Neuron (in vitro differentiated cells): ENCODE measurements around the gene AUNIP.

Source experiments
- H2AFZ ChIP-seq: one replicate; pipeline ENCODE4 v1.6.1; 2013; ENCODE audit warnings: low read depth, mild to moderate bottlenecking, inconsistent platforms, low read length, moderate library complexity
- H3K27me3 ChIP-seq: one replicate; pipeline ENCODE4 v1.6.1; 2013; ENCODE audit warnings: low read length; ENCODE audit not compliant: insufficient read depth
- H3K36me3 ChIP-seq: one replicate; pipeline ENCODE4 v1.6.1; 2013; ENCODE audit warnings: low read length; ENCODE audit not compliant: insufficient read depth
- H3K4me1 ChIP-seq: one replicate; pipeline ENCODE4 v1.6.1; 2013; ENCODE audit warnings: low read length; ENCODE audit not compliant: insufficient read depth
- H3K4me3 ChIP-seq: 2 replicates; pipeline ENCODE4 v1.5.1; 2013; ENCODE audit warnings: mild to moderate bottlenecking, low read length, moderate library complexity
- H3K9me3 ChIP-seq: one replicate; pipeline ENCODE4 v1.6.1; 2013; ENCODE audit warnings: low read length

AUNIP gene

DNA sequence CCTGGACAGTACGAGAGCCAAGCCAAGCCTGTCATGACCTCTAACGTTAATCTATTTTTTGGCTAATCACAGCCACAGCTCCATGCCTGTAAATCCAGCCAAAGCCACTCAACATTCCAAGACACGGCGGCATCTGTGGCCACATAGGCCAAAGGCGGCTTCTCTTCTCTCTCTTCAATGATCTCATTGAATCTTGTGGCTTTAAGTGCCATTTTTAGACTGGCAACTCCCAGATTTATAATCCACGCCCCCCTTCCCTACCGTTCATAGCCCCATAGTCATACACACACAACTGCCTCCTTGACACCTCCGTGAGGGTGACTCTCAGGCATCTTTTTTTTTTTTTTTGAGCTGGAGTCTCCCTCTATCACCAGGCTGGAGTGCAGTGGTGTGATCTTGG lies 64.9 kb downstream of the AUNIP start:
- no peak overlapping the region for H3K4me3 ChIP-seq
- peaks cover 20% of the 10 kb centered on the region for H3K4me1 ChIP-seq
- H3K27me3 ChIP-seq = no peaks in the 10 kb centered on the region
- H3K36me3 ChIP-seq = no peaks in the 10 kb centered on the region
- no peak overlapping the region for H2AFZ ChIP-seq
- H3K9me3 ChIP-seq = no peaks in the 10 kb centered on the region

DNA sequence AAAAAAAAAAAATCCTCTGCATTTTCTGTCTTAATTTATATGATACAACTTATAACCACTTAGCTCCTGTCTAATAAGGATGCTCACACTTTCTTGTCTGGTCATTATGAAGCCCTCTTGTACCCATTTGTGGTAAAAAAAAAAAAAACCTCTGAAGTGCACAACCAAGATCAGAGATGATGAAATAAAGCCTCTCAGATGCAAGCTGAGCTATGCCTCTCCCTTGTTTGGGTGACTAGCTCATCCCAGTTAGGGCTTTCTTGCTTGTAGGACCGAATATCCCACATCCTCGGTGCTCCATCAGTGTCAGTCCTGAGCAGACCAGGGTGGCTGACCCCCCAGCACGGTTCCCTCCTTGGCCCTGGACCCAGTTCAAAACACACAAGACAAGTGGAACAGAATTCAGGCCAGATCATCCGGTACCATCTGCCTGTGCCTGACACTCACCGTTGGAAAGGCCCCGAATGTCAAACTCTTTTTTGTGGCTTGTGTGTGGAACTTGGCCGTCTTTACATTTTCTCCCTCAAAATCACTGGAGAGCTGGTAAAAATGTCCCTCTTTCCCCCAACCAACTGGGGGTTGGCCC lies 65.6 kb downstream of the AUNIP start:
- H3K4me1 ChIP-seq = peaks cover 17% of the 10 kb centered on the region
- no peak overlapping the region for H3K4me3 ChIP-seq
- no peaks in the 10 kb centered on the region for H3K9me3 ChIP-seq
- no peaks in the 10 kb centered on the region for H3K36me3 ChIP-seq
- no peak overlapping the region for H2AFZ ChIP-seq
- no peaks in the 10 kb centered on the region for H3K27me3 ChIP-seq

DNA sequence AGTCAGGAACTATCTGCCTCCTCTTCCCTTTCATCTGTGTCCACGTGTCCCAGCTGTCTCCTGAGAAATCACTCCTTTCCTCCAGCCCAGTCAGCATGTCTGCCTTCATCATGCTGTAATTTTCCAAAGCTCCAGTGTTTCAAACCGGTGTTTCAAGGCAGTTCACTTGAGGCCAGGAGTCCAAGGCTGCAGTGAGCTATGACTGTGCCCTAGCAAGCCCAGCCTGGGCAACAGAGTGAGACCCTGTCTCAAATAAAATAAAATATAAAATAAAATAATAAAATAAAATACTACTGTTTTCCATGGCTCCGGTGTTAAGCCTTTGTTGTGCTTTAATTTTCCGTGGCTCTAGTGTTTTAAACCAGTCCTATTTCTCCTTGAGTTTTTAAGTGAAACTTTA lies 67.1 kb downstream of the AUNIP start:
- no peaks in the 10 kb centered on the region for H3K9me3 ChIP-seq
- H3K36me3 ChIP-seq = no peaks in the 10 kb centered on the region
- H3K4me3 ChIP-seq = no peak overlapping the region
- no peak overlapping the region for H2AFZ ChIP-seq
- no peaks in the 10 kb centered on the region for H3K27me3 ChIP-seq
- H3K4me1 ChIP-seq = peaks cover 20% of the 10 kb centered on the region

DNA sequence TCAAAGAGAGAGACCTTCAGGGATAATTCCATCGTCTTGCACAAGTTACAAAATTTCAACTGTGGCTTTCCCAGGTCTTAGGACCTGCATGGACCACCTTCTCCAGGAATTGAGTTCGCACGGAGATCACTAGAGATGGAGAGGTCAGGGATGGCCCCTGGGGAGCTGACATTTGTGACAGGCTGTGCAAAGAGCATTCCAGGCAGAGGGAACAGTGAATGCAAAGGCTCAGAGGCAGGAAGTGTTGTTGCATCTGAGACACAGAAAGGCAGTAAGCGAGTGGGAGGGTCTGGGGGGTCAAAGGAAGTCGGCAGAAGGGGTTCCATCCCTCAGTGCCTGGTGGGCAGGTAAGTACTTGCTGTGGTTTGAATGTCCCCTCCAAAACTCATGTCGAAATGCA lies 68.8 kb downstream of the AUNIP start:
- Histone ChIP-seq H2AFZ (no peak overlapping the region), H3K4me1 (peaks cover 27% of the 10 kb centered on the region), H3K36me3 (no peaks in the 10 kb centered on the region), H3K27me3 (no peaks in the 10 kb centered on the region), H3K9me3 (no peaks in the 10 kb centered on the region), H3K4me3 (no peak overlapping the region)

DNA sequence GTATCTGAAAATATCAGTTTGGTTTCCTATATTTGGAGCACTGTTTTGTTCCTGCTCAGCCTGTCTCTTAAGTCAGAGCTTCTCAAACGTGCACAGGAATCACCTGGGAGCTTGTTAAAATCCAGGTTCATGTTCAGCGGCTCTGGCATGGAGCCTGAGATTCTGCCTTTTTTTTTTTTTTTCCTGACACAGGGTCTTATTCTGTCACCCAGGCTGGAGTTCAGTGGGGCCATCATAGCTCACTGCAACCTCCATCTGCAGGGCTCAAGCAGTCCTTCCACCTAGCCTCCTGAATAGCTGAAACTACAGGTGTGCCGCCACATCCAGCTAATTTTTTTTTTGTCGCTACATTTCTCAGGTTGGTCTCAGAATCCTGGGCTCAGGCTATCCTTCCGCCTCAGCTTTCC lies 71.5 kb downstream of the AUNIP start:
- Histone ChIP-seq H3K4me1 (peaks cover 49% of the 10 kb centered on the region), H2AFZ (no peak overlapping the region), H3K9me3 (no peaks in the 10 kb centered on the region), H3K27me3 (no peaks in the 10 kb centered on the region), H3K4me3 (no peak overlapping the region), H3K36me3 (no peaks in the 10 kb centered on the region)

DNA sequence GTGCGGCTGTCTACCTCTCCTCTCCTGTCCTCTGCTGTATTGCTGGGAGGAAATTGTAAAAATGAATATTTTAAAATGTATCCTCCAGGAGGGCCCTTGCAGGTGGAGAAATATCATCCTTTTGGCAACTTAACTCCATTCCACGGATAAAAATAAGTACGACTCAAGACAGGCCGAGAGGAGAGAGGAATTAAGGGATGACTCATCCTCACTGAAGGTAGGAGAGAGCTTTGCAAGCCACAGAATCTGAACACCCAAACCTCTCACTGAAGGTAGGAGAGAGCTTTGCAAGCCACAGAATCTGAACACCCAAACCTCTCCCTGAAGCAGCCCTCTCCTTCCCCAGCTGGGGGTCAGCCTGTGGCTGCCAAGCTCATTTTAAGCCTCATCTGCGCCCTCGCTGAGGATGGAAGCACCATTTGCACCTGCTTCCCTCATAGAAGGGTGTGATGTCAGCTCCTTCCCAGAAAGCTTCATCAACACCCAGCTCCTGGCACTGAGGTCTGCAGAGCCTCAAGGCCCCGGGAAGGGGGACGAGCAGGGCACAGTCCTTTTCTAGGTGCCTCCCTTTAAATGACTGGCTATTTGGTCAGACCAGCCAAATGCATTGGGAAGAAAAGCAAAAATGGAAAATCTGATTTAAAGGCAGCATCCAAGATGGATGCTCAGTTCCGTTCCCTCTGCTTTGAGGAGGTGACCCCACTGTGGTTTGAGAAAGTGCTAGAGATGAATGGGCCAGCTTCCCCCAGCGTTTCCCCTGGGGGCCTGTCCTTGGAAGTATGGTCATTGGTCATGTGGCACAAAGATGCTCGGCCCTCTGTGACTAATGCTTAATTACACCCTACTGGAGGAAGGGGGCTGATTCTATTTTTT lies 72.1 kb downstream of the AUNIP start:
- Histone ChIP-seq H3K4me1 (peaks cover 49% of the 10 kb centered on the region), H3K9me3 (no peaks in the 10 kb centered on the region), H3K4me3 (no peak overlapping the region), H3K27me3 (no peaks in the 10 kb centered on the region), H2AFZ (no peak overlapping the region), H3K36me3 (no peaks in the 10 kb centered on the region)

DNA sequence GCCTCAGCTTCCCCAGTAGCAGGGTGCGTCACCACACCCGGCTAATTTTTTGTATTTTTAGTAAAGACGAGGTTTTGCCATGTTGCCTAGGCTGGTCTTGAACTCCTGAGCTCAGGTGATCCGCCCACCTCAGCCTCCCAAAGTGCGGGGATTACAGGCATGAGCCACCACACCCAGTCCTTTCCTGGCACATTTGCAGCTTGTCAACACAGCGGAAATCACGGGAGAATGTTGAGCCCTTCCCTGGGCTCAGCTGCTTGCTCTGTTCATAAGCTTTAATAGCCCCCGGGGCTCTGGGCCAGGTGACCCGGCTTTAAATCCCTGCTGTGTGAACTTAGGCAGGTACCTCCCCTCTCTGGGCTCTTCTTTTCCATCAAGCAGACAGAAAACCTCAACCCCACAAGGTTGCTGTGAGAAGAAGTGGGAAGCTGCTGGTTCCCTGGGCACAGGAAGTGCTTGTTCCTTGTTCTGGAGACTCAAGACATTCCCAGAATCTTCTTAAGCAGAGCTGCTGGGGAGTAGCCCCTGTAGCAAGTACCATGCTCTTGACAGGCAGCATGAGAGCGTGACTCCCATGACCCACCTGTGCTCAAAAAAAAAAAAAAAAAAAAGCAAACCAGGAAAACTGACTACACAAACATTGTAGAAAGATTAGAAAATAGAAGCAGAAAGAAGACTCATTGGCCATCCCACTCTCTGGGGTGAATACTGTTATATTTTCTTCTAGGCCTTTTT lies 73.8 kb downstream of the AUNIP start:
- Histone ChIP-seq H3K4me1 (peaks cover 33% of the 10 kb centered on the region), H3K27me3 (no peaks in the 10 kb centered on the region), H3K9me3 (no peaks in the 10 kb centered on the region), H2AFZ (no peak overlapping the region), H3K36me3 (no peaks in the 10 kb centered on the region), H3K4me3 (no peak overlapping the region)

DNA sequence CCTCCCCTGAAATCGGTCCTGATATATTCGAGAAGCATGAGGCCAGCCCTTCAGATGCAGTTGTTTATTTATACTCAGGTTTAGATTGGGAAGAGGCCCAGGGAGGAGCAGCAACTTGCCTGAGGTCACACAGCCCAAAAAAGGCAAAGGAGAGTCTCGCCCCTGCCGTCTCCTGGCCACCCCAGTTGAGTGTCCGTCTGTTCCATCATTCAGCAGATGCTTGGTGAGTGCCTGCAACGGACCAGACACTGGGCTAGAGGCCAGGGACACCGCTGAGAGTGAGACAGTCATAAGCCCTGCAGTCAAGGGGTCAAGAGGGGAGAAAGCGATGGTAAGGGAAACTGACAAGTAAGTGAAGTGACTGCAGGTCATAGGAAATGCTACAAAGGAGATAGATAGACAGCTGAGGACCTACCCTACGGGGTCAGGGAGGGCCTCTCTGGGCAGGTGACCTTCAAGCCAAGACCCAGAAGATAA lies 74.6 kb downstream of the AUNIP start:
- H3K4me3 ChIP-seq = no peak overlapping the region
- H2AFZ ChIP-seq = no peak overlapping the region
- H3K36me3 ChIP-seq = no peaks in the 10 kb centered on the region
- H3K27me3 ChIP-seq = no peaks in the 10 kb centered on the region
- H3K9me3 ChIP-seq = no peaks in the 10 kb centered on the region
- H3K4me1 ChIP-seq = peaks cover 32% of the 10 kb centered on the region
